ENCODE measurements around the gene HNRNPA0. TPM values are rescaled to one million over a fixed set of nuclear protein-coding genes. Genes with fewer than 3 reads are reported as not detected.

Gene HNRNPA0
- total and polyA plus RNA-seq, 2 of the 8 experiments (the other 6 are each of a cell fraction or from before 2014, with no cell fraction given), result 22.0 to 71.3 TPM

- Histone ChIP-seq H3K56ac (replicated peaks; ENCODE audit: insufficient read length, low read depth, low read length) (no peak overlapping the region), H4K91ac (replicated peaks; ENCODE audit: insufficient read length, low read length) (no peak overlapping the region), H2BK120ac (replicated peaks; ENCODE audit: low read depth, low read length) (no peak overlapping the region), H3K4ac (replicated peaks; ENCODE audit: insufficient read length, low read depth, low read length) (no peak overlapping the region), H3K79me2 (ENCODE audit: control insufficient read depth in 1 of 2, insufficient read depth in 2 of 2, low read length in 2 of 2) (no peaks in the 10 kb centered on the region), H3K4me1 (replicated peaks in 1 of 4; ENCODE audit: control insufficient read depth in 3 of 4, insufficient read depth in 4 of 4, low read length in 3 of 4) (no peaks in the 10 kb centered on the region), H2AK5ac (ENCODE audit: low read depth, low read length) (no peak overlapping the region), H3K9me3 (ENCODE audit: insufficient read depth in 2 of 2, low read depth in 1 of 2, low read length in 1 of 2) (no peaks in the 10 kb centered on the region), H2BK12ac (ENCODE audit: low read depth, low read length) (no peak overlapping the region), H4K8ac (ENCODE audit: extremely low read depth, insufficient read depth, low read length) (no peak overlapping the region), H3K9ac (replicated peaks in 1 of 4; ENCODE audit: extremely low read depth in 1 of 4, low read depth in 3 of 4, low read length in 3 of 4) (no peak overlapping the region; a peak in 1 of 7 replicates), H3K14ac (ENCODE audit: insufficient read length) (no peak overlapping the region), H2BK5ac (ENCODE audit: low read depth, low read length) (no peak overlapping the region), H4K20me1 (replicated peaks in 1 of 2; ENCODE audit: control insufficient read depth in 1 of 2, insufficient read depth in 2 of 2, low read length in 2 of 2) (no peaks in the 10 kb centered on the region), H3K23me2 (ENCODE audit: low read depth, low read length) (no peaks in the 10 kb centered on the region), H3K4me2 (ENCODE audit: insufficient read depth in 1 of 2, low read depth in 2 of 2, low read length in 2 of 2) (no peak overlapping the region), H3K27ac (ENCODE audit: low read depth, low read length) (no peak overlapping the region), H3K23ac (ENCODE audit: insufficient read length) (no peak overlapping the region), H2BK15ac (ENCODE audit: low read length) (no peak overlapping the region), H2AFZ (ENCODE audit: low read length) (no peak overlapping the region), H3K4me3 (ENCODE audit: extremely low read depth in 1 of 4, insufficient read depth in 2 of 4, low read depth in 3 of 4, low read length in 4 of 4) (no peak overlapping the region), H4K5ac (ENCODE audit: insufficient read length, low read depth, low read length) (no peak overlapping the region), H3K79me1 (ENCODE audit: low read depth, low read length) (no peaks in the 10 kb centered on the region), H3K27me3 (replicated peaks in 1 of 4; ENCODE audit: control insufficient read depth in 3 of 4, extremely low read depth in 1 of 4, insufficient read depth in 3 of 4, low read length in 3 of 4) (no peaks in the 10 kb centered on the region), H2BK20ac (ENCODE audit: low read length) (no peak overlapping the region), H3K36me3 (ENCODE audit: control insufficient read depth in 2 of 4, insufficient read depth in 4 of 4, low read length in 3 of 4) (no peaks in the 10 kb centered on the region), H3K18ac (ENCODE audit: extremely low read depth, low read length) (no peak overlapping the region)
- FAIRE-seq, result no peak
- TF ChIP-seq, protein P1, sequence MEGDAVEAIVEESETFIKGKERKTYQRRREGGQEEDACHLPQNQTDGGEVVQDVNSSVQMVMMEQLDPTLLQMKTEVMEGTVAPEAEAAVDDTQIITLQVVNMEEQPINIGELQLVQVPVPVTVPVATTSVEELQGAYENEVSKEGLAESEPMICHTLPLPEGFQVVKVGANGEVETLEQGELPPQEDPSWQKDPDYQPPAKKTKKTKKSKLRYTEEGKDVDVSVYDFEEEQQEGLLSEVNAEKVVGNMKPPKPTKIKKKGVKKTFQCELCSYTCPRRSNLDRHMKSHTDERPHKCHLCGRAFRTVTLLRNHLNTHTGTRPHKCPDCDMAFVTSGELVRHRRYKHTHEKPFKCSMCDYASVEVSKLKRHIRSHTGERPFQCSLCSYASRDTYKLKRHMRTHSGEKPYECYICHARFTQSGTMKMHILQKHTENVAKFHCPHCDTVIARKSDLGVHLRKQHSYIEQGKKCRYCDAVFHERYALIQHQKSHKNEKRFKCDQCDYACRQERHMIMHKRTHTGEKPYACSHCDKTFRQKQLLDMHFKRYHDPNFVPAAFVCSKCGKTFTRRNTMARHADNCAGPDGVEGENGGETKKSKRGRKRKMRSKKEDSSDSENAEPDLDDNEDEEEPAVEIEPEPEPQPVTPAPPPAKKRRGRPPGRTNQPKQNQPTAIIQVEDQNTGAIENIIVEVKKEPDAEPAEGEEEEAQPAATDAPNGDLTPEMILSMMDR (IDR thresholded peaks at IDR 0.05; ENCODE audit: control extremely low read depth in 1 of 3, insufficient read depth in 1 of 3, low read depth in 1 of 3, low read length in 3 of 3), result peak in 1 of 3 experiments; percentile 16; a peak in 2 of 4 replicates
- TF ChIP-seq TEAD4 (IDR thresholded peaks at IDR 0.05; ENCODE audit: low read depth, low read length) (no peak), RAD21 (IDR thresholded peaks at IDR 0.05 in 1 of 2, conservative IDR thresholded peaks at IDR 0.05 in 1 of 2; ENCODE audit: low read depth in 2 of 2, low read length in 2 of 2) (0 out of 4 replicates have a peak, but pooled peaks of 1 of the 2 experiments have one; percentile 21)
- ChIA-PET CTCF (ENCODE audit: partially characterized antibody) (interaction anchor here (1.5 to 3.8 kb wide), 4 partner anchors 15 to 79 kb away, joined by 3 to 25 read pairs (median 8); no protein-coding TSS in a partner anchor), POLR2A (ENCODE audit: partially characterized antibody) (no interaction called here)
- DNase-seq (ENCODE audit: low read depth in 1 of 2, low spot score in 2 of 2), result no peak
- WGBS, 2 experiments (ENCODE audit: extremely low coverage in 1 of 2, insufficient coverage in 1 of 2, insufficient read length in 1 of 2, insufficient replicate concordance in 2 of 2, low coverage in 1 of 2, low lambda C conversion rate in 2 of 2, missing lambda C conversion rate in 1 of 2), result 78% methylated on average over 4 of the region's 4 CpGs; no CpG with 5 or more reads in 1 of the 2 experiments
Measured at GRCh38 chr5:137800700-137801411, 46.7 kb upstream of the HNRNPA0 start.

Measured in H1 (cell line).